ENCODE results near the gene CIB4. TPM values are rescaled to one million over a fixed set of nuclear protein-coding genes. Genes with fewer than 3 reads are reported as not detected.

Gene CIB4
- total and polyA plus RNA-seq, 2 experiments from 2014 or later = not detected

GRCh38 chr2:26585966-26586365, 55.2 kb downstream of the CIB4 start:
- DNase-seq (ENCODE audit: low read depth in 1 of 2, low spot score in 1 of 2) = no peak
- H3K4me3 ChIP-seq = no peak overlapping the region
- no peaks in the 10 kb centered on the region for H3K36me3 ChIP-seq
- no peaks in the 10 kb centered on the region for H3K9me3 ChIP-seq (ENCODE audit: low read depth)
- H3K27ac ChIP-seq = no peak overlapping the region
- peaks cover 25% of the 10 kb centered on the region for H3K4me1 ChIP-seq (ENCODE audit: low read depth)
- TF ChIP-seq, protein P1, sequence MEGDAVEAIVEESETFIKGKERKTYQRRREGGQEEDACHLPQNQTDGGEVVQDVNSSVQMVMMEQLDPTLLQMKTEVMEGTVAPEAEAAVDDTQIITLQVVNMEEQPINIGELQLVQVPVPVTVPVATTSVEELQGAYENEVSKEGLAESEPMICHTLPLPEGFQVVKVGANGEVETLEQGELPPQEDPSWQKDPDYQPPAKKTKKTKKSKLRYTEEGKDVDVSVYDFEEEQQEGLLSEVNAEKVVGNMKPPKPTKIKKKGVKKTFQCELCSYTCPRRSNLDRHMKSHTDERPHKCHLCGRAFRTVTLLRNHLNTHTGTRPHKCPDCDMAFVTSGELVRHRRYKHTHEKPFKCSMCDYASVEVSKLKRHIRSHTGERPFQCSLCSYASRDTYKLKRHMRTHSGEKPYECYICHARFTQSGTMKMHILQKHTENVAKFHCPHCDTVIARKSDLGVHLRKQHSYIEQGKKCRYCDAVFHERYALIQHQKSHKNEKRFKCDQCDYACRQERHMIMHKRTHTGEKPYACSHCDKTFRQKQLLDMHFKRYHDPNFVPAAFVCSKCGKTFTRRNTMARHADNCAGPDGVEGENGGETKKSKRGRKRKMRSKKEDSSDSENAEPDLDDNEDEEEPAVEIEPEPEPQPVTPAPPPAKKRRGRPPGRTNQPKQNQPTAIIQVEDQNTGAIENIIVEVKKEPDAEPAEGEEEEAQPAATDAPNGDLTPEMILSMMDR (IDR thresholded peaks at IDR 0.05; ENCODE audit: low read depth, low read length) = no peak
- H3K27me3 ChIP-seq = peaks cover 8% of the 10 kb centered on the region

GRCh38 chr2:26585100-26585499, 56.1 kb downstream of the CIB4 start:
- Histone ChIP-seq H3K9me3 (ENCODE audit: low read depth) (no peaks in the 10 kb centered on the region), H3K27me3 (peaks cover 8% of the 10 kb centered on the region), H3K27ac (no peak overlapping the region), H3K4me1 (ENCODE audit: low read depth) (peaks cover 25% of the 10 kb centered on the region), H3K36me3 (no peaks in the 10 kb centered on the region), H3K4me3 (no peak overlapping the region)
- DNase-seq (ENCODE audit: low read depth in 1 of 2, low spot score in 1 of 2) = no peak
- TF ChIP-seq, protein P1 (IDR thresholded peaks at IDR 0.05; ENCODE audit: low read depth, low read length) = no peak

DNA sequence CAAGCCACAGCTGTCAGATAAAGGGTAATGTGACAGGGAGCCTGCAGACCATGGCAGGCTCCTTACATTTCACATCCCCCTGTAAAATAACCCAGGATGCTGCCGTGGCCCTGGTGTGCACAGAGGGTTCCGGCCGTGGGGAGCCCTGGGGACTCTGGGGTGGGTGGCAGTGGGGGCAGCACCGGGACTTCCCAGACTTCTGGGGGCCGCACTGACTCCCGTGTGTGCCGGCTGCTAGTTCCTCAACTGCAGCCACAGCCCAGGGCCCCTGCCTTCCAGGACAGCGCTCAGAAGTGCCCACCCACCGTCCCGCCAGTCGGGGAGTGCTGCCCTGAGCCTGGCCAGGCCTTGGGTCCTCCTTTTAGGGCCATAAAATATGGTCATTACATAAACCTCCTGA, 56.5 kb downstream of the CIB4 start:
- TF ChIP-seq, protein P1 (IDR thresholded peaks at IDR 0.05; ENCODE audit: low read depth, low read length) = no peak
- Histone ChIP-seq H3K36me3 (no peaks in the 10 kb centered on the region), H3K9me3 (ENCODE audit: low read depth) (no peaks in the 10 kb centered on the region), H3K4me3 (no peak overlapping the region), H3K27me3 (peaks cover 8% of the 10 kb centered on the region), H3K27ac (no peak overlapping the region), H3K4me1 (ENCODE audit: low read depth) (peaks cover 25% of the 10 kb centered on the region)
- DNase-seq (ENCODE audit: low read depth in 1 of 2, low spot score in 1 of 2) = no peak

- Histone ChIP-seq H3K9me3 (ENCODE audit: low read depth) (no peaks in the 10 kb centered on the region), H3K4me3 (no peak overlapping the region), H3K4me1 (ENCODE audit: low read depth) (peaks cover 25% of the 10 kb centered on the region), H3K27ac (no peak overlapping the region), H3K36me3 (no peaks in the 10 kb centered on the region), H3K27me3 (peaks cover 8% of the 10 kb centered on the region)
- TF ChIP-seq, protein P1 (IDR thresholded peaks at IDR 0.05; ENCODE audit: low read depth, low read length) = no peak
- no peak for DNase-seq (ENCODE audit: low read depth in 1 of 2, low spot score in 1 of 2)
These were observed 57.0 kb downstream of the CIB4 start for GRCh38 chr2:26584191-26584590.

- DNase-seq (ENCODE audit: low read depth in 1 of 2, low spot score in 1 of 2) = peak in 1 of 2 donors; percentile 73
- Histone ChIP-seq H3K27ac (no peak overlapping the region), H3K9me3 (ENCODE audit: low read depth) (no peaks in the 10 kb centered on the region), H3K4me3 (no peak overlapping the region), H3K36me3 (no peaks in the 10 kb centered on the region), H3K4me1 (ENCODE audit: low read depth) (peaks cover 25% of the 10 kb centered on the region), H3K27me3 (peaks cover 12% of the 10 kb centered on the region)
- TF ChIP-seq, protein P1 (IDR thresholded peaks at IDR 0.05; ENCODE audit: low read depth, low read length) = no peak
These were observed 57.7 kb downstream of the CIB4 start for GRCh38 chr2:26583381-26583911.

Data from cardiac muscle cell (in vitro differentiated cells and primary cell).